ENCODE measurements around the gene ETV1.

GRCh38 chr7:13948019-13948801 is 41.3 kb downstream of the ETV1 start:
- no peak for TF ChIP-seq CTCF (IDR thresholded peaks at IDR 0.05; ENCODE audit: insufficient read depth, low read length)
- no peak for TF ChIP-seq POLR2AphosphoS5 (IDR thresholded peaks at IDR 0.05; ENCODE audit: low read depth)
